ENCODE measurements around the gene MAEA.
"Not testable (repeated sequence)": the region's sequence is repeated elsewhere in the genome, so short reads cannot be mapped to it uniquely, and the experiment has no call there.

The MAEA gene

DNA sequence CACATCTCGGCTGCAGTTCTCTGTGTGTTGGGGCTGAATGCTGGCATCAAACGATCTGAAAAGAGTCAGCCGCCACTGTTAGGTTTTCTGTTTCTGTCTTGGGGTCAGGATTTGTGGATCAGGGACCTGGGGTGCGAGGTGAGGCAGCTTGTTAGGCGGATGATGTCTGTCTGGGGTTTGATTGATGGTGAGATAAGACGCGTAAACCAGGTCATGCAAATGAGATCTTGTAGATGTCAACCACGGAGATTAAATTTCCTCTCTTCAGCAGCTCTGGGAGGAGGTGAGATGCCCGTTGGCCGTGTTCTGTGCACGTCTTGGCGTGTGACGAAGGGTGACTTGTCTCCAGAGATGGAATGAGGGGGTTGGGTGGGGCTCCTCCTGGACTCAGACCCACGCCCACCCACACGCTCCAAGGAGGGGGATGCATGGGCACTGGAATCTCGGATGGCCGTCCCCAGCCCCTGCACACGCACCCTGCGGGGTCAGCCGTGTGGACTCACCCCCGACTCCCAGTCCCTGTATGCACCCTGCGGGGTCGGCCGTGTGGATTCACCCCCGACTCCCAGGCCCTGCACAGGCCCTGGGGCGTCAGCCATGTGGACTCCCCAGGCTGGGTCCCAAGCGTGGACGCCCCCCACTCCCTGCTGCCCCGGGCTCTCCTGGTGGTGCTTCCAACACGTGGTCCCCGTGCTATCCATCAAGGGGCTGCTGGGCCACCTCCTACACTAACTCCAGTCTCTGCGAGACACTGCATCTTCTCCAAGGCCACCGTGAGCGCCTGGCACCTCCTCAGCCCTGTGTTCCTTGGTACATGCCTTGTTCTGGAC, 41.3 kb downstream of the MAEA start:
- H3K4me3 ChIP-seq (ENCODE audit: low read depth, low read length) = no peak overlapping the region
- no peak for TF ChIP-seq CTCF (IDR thresholded peaks at IDR 0.05; ENCODE audit: borderline replicate concordance, insufficient read depth, low read depth, low read length)

GRCh38 chr4:1331591-1332353, 42.1 kb downstream of the MAEA start:
- TF ChIP-seq CTCF (IDR thresholded peaks at IDR 0.05; ENCODE audit: borderline replicate concordance, insufficient read depth, low read depth, low read length) = no peak
- H3K4me3 ChIP-seq (ENCODE audit: low read depth, low read length) = no peak overlapping the region

DNA sequence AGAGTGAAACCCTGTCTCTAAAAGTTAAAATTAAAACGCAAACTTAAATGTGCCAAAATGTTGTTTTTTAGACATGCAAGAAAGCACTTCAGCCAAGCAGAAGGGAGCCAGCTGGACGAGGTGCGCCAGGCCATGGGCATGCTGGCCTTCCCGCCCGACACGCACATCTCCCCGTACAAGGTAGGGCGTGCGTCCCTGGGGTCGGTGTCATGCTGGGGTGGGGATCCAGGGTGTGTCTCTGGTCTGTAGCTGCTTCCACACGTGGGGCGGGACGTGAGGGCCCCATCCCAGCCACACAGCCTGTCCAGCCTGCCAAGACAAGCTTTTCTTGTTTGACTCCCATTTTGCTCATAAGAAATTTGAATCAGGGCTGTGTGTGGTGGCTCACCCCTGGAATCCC, 43.0 kb downstream of the MAEA start:
- H3K4me3 ChIP-seq (ENCODE audit: low read depth, low read length) = no peak overlapping the region
- no peak for TF ChIP-seq CTCF (IDR thresholded peaks at IDR 0.05; ENCODE audit: borderline replicate concordance, insufficient read depth, low read depth, low read length)

- TF ChIP-seq CTCF (IDR thresholded peaks at IDR 0.05; ENCODE audit: borderline replicate concordance, insufficient read depth, low read depth, low read length) = no peak
- H3K4me3 ChIP-seq (ENCODE audit: low read depth, low read length) = no peak overlapping the region
These were observed 43.6 kb downstream of the MAEA start for GRCh38 chr4:1333256-1333655.

DNA sequence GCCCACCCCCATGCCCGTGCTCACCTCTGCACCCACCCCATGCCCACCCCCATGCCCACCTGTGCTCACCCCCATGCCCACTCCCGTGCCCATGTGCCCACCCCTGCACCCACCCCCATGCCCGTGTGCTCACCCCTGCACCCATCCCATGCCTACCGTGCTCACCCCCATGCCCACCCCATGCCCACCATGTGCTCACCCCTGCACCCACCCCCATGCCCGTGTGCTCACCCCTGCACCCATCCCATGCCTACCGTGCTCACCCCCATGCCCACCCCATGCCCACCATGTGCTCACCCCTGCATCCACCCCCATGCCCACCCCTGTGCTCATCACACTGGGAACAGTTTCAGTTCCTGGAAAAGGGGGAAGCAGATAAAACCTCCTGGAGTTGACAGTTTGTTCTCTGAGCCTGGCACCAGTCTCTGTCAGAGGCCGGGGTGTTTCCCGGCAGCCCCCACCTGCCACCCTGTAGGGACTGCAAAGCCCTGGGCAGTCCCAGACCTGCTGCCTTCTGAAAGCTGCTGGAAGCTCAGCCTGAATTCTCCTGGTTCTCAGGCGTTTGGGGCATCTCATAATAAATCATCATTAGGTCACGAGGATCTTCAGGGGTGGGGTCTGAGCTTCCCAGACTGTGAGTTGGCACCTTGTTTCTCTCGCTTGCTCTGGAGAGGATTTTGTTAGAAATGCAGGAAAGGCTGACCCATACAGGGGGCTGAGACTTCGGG, 44.3 kb downstream of the MAEA start:
- not testable (repeated sequence) for H3K4me3 ChIP-seq (ENCODE audit: low read depth, low read length)

DNA sequence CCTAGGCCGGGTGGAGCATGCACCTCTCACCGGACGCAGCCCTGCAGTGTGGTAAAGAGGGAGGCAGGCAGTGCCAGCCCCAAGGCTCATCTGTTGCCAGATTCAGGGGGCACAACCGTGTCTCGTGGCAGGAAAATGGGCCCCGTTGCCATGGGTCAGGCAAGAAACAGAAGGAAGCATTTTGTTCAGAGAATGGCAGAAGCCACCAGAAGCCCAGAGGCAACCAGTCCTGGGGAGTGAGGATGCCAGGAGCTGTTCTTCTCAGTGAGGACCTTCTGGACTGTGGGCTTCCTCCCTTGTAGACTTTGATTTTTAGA, 44.8 kb downstream of the MAEA start:
- TF ChIP-seq CTCF (IDR thresholded peaks at IDR 0.05; ENCODE audit: borderline replicate concordance, insufficient read depth, low read depth, low read length) = no peak
- H3K4me3 ChIP-seq (ENCODE audit: low read depth, low read length) = no peak overlapping the region

- H3K4me3 ChIP-seq (ENCODE audit: low read depth, low read length) = not testable (repeated sequence)
These were observed 45.6 kb downstream of the MAEA start for GRCh38 chr4:1335193-1335883.
